G401 (cell line): ENCODE data around the gene ZNF783. TPM values are rescaled to one million over a fixed set of nuclear protein-coding genes. Genes with fewer than 3 reads are reported as not detected.
"Not testable (repeated sequence)": the region's sequence is repeated elsewhere in the genome, so short reads cannot be mapped to it uniquely, and the experiment has no call there.

Source experiments
- DNase-seq: peaks from one replicate; pipeline ENCODE4 v3.0.0-alpha.2; 2015; ENCODE audit warnings: low spot score
- in situ Hi-C: cut with HindIII; loops from 2 replicates; pipeline ENCODE4 v1.10.0; 2016; ENCODE audit warnings: low sequenced_read_pairs, mixed read lengths
- total RNA-seq: library from RNA; depleted of rRNA; stranded (reverse); fragments of >200 nt; shearing (Covaris generic); gene quantifications from 2 replicates; pipeline ENCODE4 v1.2.3, GENCODE V29; 2014

The ZNF783 gene
- total RNA-seq, 1 experiment from 2014 or later: 16.9 TPM

GRCh38 chr7:149238051-149238450 lies 23.9 kb upstream of the ZNF783 start:
- no peak for DNase-seq
- in situ Hi-C loops: no loop called here

GRCh38 chr7:149239345-149240143 lies 22.5 kb upstream of the ZNF783 start, which contains the start of gene ZNF212:
Gene ZNF212, plus strand, starts transcription at chr7:149239651. Its CDS starts 128 bp downstream, at chr7:149239779.
- in situ Hi-C loops: no loop called here
- peak; percentile 92 for DNase-seq

DNA sequence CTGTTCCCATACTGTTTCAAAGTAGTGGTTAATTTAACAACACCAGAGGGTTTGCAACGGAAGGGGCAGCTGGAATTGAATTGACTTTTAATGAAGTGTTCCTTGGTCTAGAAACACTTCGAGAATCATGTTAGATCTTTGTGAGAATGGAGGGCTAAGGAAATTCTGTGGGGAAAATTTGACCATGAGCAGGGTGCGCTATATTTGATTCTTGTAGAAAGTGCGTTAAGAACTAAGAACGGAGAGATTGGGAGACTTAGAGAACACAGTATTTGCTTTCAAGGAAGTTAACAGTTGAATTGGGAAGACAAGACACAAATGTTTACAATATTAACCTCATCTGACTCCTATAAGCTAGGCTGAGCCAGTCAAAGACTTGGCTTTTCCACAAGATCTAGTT lies 21.4 kb upstream of the ZNF783 start:
- in situ Hi-C loops: no loop called here

DNA sequence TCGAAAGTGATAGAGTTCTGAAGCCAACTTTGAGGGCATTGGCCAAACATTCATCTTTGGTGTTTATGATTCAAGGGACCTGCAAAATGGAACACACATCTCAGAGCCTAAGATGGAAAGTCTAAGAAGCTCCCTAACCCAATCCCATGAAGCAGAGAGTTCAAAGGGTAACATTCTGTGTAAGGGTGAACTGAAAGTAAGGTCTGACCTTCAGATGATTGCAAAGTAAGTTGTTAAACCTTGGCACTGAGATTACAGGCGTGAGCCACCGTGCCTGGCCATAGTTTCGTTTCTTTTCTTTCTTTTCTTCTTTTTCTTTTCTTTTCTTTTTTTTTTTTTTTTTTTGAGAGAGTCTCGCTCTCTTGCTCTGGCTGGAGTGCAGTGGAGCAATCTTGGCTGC lies 20.3 kb upstream of the ZNF783 start:
- DNase-seq: no peak
- in situ Hi-C loops: no loop called here

More for the DNA sequence above, 21.4 kb upstream of the ZNF783 start:
- DNase-seq: no peak

DNA sequence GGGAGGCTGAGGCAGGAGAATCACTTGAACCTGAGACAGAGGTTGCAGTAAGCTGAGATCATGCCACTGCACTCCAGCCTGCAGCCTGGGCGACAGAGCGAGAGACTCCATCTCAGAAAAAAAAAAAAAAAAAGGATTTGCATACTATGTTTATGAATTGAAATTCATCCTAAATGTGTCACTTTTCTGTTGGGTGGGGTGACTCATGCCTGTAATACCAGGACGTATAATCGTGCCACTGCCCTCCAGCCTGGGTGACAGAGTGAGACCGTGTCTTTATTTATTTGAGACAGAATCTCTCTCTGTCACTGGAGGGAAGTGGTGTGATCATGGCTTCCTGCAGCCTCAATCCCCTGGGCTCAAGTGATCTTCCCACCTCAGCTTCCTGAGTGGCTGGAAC lies 16.8 kb upstream of the ZNF783 start:
- in situ Hi-C loops: no loop called here
- DNase-seq: no peak

DNA sequence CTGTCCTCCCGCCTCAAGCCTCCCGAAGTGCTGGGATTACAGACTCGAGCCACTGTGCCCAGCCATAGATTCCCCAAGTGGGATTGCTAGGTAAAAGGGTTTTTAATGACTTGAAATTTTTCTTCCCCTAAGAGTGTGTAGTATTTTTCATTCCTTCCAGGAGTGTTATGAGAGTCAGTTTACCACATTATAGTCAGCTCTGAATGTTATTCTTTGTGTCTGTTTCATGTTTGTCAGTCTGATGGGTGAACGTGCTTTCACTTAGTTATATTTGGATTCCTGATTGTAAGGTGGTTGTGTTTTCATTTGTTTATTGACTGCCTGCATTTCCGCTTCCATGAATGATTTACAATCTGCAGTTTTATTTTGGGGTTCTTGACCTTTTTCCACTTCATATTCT lies 16.3 kb upstream of the ZNF783 start:
- in situ Hi-C loops: no loop called here
- no peak for DNase-seq

DNA sequence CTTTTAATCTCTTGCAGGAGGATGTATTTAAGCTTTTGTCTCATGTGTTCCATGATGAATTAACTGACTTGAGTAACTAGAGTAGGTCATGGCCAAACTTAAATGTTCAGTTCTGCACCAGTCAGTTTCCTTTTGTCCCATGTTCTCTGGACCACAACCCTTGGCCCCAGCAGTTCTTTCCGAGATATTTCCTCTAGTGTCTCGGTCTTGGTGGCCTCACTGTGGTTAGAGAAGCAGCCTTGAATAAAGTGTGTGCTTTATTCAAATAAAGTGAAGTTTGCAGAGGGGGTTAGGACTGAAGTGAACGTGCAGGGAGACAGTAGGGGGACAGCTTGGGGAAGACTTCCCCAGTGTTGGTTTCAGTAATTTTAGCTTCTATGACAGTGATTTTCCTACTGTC lies 13.2 kb upstream of the ZNF783 start:
- no peak for DNase-seq
- in situ Hi-C loops: no loop called here

DNA sequence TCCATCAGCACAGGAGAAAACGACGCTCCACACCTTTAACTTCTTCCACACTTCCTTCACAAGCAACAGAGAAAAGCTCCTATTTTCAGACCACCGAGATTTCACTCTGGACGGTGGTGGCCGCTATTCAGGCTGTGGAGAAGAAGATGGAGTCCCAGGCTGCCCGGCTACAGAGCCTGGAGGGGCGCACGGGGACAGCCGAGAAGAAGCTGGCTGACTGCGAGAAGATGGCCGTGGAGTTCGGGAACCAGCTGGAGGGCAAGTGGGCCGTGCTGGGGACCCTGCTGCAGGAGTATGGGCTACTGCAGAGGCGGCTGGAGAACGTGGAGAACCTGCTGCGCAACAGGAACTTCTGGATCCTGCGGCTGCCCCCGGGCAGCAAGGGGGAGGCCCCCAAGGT lies 11.8 kb upstream of the ZNF783 start:
- DNase-seq, in situ Hi-C loops: not testable (repeated sequence)

- in situ Hi-C loops, DNase-seq: not testable (repeated sequence)
These were observed 10.5 kb upstream of the ZNF783 start for GRCh38 chr7:149251518-149251917.

GRCh38 chr7:149252378-149252777 lies 9.6 kb upstream of the ZNF783 start:
- DNase-seq: no peak
- in situ Hi-C loops: no loop called here

- in situ Hi-C loops: no loop called here
- DNase-seq: no peak
These were observed 8.3 kb upstream of the ZNF783 start for GRCh38 chr7:149253665-149254064.

DNA sequence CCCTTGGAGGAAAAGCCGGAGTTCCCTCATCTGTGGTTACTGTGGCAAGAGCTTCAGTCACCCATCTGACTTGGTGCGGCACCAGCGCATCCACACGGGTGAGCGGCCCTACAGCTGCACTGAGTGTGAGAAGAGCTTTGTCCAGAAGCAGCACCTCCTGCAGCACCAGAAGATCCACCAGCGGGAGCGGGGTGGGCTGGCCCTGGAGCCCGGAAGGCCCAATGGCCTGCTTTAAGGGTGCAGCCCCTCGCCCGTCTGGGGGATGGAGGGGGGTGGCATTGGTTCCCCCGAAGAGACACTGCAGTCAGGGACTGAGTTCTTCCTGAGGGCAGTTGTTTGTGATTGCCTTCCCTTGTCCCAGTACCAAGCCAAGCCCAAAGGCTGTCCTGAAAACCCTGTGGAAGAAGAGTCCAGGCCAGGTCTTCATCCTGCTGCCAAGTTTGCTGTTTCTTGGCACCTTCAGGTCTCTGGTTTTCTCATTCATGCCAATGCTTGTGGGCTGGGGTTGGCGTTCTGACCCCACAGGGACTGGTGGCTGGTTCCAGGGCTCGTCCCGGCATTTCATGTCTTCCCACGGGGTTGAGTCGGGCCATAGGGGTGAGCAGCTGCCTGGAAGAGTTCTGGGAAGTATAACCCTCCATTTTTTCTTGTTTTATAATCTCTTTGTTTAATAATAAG lies 7.7 kb upstream of the ZNF783 start:
- in situ Hi-C loops: no loop called here
- DNase-seq: no peak

DNA sequence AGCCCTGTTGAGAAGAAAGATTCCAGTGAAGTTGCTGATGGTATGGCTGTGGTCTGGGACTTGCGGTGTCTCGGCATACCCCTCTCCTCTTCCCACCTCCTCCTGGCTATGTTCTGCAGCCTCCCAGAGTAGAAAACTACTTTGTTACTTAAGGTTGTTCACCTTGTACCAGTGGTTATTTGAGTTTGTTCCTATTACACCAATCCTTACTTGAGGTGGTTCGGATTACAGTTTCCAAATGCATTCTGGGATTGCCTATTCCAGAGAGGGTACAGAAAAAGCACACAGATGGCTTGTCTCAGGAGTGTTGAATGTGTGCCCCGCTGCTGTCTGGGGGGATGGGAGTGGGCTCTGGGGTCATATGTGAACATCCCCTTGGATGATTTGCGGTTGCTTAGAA lies 6.8 kb upstream of the ZNF783 start:
- in situ Hi-C loops: no loop called here

GRCh38 chr7:149256568-149256967 lies 5.4 kb upstream of the ZNF783 start:
- in situ Hi-C loops: no loop called here
- no peak for DNase-seq

More for the DNA sequence above, 6.8 kb upstream of the ZNF783 start:
- no peak for DNase-seq

DNA sequence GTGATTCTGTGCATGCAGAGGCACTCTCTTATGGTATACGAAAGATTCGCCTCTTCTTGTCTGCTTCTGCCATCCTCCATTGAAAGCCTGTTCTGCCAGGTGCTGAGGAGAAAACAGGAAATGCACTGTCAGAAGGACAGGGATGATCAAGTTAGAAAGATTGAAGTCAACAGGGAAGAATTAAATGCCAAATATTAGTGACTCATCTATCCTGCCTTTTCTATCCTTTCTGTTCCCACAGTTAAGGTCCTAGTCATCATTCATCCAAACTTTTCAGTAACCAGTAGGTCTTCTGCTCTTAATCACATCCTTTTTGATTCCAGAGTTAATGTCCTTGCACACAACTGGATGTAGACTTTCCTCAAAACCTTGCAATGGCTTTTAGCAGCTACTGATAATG lies 4.8 kb upstream of the ZNF783 start:
- no peak for DNase-seq
- in situ Hi-C loops: no loop called here

DNA sequence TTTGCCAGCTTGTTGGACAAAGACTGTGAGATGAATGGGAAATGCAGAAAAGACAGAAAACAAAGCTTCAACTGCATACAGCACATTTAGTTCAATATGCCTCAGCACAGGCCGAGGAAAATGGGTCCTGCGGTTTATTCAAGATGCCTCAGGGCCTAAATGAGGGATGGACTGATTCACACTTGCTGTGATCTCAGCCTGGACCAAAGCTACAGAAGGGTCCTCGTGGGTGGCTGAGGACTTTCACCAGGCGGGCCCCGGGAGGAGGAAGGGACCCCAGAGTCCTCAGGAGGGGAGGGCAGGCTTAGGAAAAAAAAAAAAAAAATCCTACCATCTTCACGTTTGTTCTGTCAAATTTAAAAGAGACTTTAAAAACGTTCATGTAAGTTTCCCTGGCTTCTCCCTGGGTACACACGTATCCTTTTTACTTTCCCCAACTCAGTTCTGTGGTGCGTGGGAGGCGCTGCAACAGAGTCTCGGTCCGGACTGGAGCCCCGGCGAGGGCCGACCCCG lies 624 bp upstream of the ZNF783 start:
- DNase-seq: peak; percentile 41
- in situ Hi-C loops: no loop called here

DNA sequence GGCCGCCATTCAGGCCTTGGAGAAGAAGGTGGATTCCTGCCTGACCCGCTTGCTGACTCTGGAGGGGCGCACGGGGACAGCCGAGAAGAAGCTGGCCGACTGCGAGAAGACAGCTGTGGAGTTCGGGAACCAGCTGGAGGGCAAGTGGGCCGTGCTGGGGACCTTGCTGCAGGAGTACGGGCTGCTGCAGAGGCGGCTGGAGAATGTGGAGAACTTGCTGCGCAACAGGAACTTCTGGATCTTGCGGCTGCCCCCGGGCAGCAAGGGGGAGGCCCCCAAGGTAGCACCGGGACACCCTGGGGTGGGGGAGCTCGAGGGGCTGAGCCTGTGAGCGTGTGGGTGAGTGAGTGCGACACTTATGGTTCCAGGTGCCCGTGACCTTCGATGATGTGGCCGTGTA lies 4.5 kb downstream of the ZNF783 start:
- in situ Hi-C loops: no loop called here

GRCh38 chr7:149267733-149268132 lies 5.7 kb downstream of the ZNF783 start:
- DNase-seq: no peak
- in situ Hi-C loops: no loop called here

More for the DNA sequence above, 4.5 kb downstream of the ZNF783 start:
- DNase-seq: no peak

- DNase-seq: not testable (repeated sequence)
These were observed 12.4 kb downstream of the ZNF783 start for GRCh38 chr7:149274424-149274823.

DNA sequence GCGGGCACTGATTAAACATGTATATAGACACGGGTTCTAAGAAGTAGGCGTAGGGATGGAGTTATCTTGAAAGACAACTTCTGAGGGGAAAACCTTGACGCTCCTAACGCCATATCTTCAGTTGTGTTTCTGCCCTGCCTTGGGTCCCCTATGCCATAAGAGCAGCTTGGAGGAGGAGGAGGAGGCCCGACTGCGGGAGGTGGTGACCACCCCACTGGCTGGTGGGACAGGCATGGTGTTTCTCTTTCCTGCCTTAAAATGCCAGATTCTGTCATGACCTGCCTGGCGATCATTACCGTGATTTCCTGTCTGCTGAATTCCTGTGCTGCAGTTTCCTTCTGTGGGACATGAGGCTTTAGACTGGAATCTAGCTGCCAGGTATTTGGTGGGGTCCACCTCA lies 15.9 kb downstream of the ZNF783 start:
- DNase-seq: no peak

More at GRCh38 chr7:149274424-149274823, 12.4 kb downstream of the ZNF783 start:
- in situ Hi-C loops: not testable (repeated sequence)

More for the DNA sequence above, 15.9 kb downstream of the ZNF783 start:
- in situ Hi-C loops: no loop called here
